ENCODE data around the gene STT3B. TPM values are rescaled to one million over a fixed set of nuclear protein-coding genes. Genes with fewer than 3 reads are reported as not detected.

Gene STT3B
- total RNA-seq, 2 experiments from 2014 or later: 93.5 to 122 TPM

DNA sequence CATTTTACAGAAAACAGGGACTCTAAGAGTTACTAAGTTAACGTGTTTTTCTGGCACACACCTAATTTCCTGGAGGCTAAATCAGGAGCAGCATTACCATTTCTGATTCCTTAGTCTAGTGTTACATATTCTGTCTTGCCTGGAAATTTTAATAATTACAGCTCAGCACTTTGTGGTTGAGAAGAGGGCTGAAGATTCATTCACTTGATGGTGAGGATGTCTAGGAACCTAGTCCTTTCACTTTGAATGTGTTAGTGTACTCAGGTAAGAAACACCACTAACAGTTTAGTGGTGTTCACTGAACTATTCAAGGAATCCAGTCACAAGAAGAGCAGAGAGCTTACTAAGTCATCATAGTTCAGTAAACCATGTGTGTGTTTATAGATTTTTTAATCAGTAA is 102.8 kb downstream of the STT3B start:
- H3K79me2 ChIP-seq (ENCODE audit: insufficient read depth, low read depth, low read length): no peaks in the 10 kb centered on the region
- no peaks in the 10 kb centered on the region for H3K9me2 ChIP-seq (ENCODE audit: insufficient read depth, low read length)
- no peak overlapping the region for H2AFZ ChIP-seq (ENCODE audit: low read length)
- BruUV-seq (replicated peaks): no TSS peak
- H3K36me3 ChIP-seq (ENCODE audit: insufficient read depth, low read length): peaks cover 79% of the 10 kb centered on the region
- intact Hi-C loops (cut with micrococcal nuclease; ENCODE audit: unreplicated experiment): no loop called here
- H3K4me3 ChIP-seq (ENCODE audit: low read depth, low read length, poor library complexity, severe bottlenecking): no peak overlapping the region
- no peak for TF ChIP-seq EZH2phosphoT487 (IDR thresholded peaks at IDR 0.05; ENCODE audit: borderline replicate concordance, low read depth, low read length)
- TF ChIP-seq, protein P1, sequence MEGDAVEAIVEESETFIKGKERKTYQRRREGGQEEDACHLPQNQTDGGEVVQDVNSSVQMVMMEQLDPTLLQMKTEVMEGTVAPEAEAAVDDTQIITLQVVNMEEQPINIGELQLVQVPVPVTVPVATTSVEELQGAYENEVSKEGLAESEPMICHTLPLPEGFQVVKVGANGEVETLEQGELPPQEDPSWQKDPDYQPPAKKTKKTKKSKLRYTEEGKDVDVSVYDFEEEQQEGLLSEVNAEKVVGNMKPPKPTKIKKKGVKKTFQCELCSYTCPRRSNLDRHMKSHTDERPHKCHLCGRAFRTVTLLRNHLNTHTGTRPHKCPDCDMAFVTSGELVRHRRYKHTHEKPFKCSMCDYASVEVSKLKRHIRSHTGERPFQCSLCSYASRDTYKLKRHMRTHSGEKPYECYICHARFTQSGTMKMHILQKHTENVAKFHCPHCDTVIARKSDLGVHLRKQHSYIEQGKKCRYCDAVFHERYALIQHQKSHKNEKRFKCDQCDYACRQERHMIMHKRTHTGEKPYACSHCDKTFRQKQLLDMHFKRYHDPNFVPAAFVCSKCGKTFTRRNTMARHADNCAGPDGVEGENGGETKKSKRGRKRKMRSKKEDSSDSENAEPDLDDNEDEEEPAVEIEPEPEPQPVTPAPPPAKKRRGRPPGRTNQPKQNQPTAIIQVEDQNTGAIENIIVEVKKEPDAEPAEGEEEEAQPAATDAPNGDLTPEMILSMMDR (conservative IDR thresholded peaks at IDR 0.05; ENCODE audit: low read length): no peak
- no peak overlapping the region for H3K27ac ChIP-seq (ENCODE audit: low read depth, low read length, poor library complexity, severe bottlenecking)
- no peaks in the 10 kb centered on the region for H4K20me1 ChIP-seq (ENCODE audit: insufficient read depth, low read length)
- ChIA-PET CTCF (ENCODE audit: unreplicated experiment) (no interaction called here), POLR2A (interaction anchor here (1.1 to 3.2 kb wide), 2 partner anchors 10 kb away, joined by 3 to 12 read pairs; no protein-coding TSS in a partner anchor)
- no peaks in the 10 kb centered on the region for H3K4me1 ChIP-seq (ENCODE audit: insufficient read depth, low read length, poor library complexity, severe bottlenecking)
- H3K9me3 ChIP-seq (ENCODE audit: low read length): no peaks in the 10 kb centered on the region
- no peak overlapping the region for H3K4me2 ChIP-seq (ENCODE audit: low read length)
- DNase-seq (ENCODE audit: low spot score): no peak

DNA sequence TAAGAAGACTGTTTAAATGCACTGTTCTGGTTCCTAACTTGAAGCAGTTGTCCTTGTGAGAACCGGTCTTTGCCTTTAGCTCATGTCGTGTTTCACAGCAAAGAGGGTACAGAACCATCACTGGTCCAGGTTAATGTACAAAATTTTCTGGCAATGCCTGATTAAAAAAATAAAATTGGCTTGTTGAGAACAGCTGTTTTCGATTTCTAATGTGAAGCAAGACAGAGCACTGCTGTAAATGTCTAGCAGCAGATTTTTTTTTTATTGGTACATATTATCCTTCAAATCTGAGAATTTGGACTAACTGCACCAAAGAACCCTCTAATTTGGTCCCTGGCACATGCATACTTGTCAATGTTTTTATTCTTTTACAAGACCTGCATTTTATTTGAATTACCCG is 103.3 kb downstream of the STT3B start:
- no peaks in the 10 kb centered on the region for H3K79me2 ChIP-seq (ENCODE audit: insufficient read depth, low read depth, low read length)
- H3K4me1 ChIP-seq (ENCODE audit: insufficient read depth, low read length, poor library complexity, severe bottlenecking): no peaks in the 10 kb centered on the region
- ChIA-PET CTCF (ENCODE audit: unreplicated experiment) (no interaction called here), POLR2A (interaction anchor here (0.6 to 3.2 kb wide), 4 partner anchors 10 to 641 kb away, joined by 3 to 12 read pairs (median 4); no protein-coding TSS in a partner anchor)
- DNase-seq (ENCODE audit: low spot score): no peak
- intact Hi-C loops (cut with micrococcal nuclease; ENCODE audit: unreplicated experiment): no loop called here
- no peak overlapping the region for H2AFZ ChIP-seq (ENCODE audit: low read length)
- TF ChIP-seq, protein P1 (conservative IDR thresholded peaks at IDR 0.05; ENCODE audit: low read length): no peak
- TF ChIP-seq EZH2phosphoT487 (IDR thresholded peaks at IDR 0.05; ENCODE audit: borderline replicate concordance, low read depth, low read length): no peak
- H3K36me3 ChIP-seq (ENCODE audit: insufficient read depth, low read length): peaks cover 76% of the 10 kb centered on the region
- no peaks in the 10 kb centered on the region for H3K9me3 ChIP-seq (ENCODE audit: low read length)
- no peak overlapping the region for H3K27ac ChIP-seq (ENCODE audit: low read depth, low read length, poor library complexity, severe bottlenecking)
- H3K4me2 ChIP-seq (ENCODE audit: low read length): no peak overlapping the region
- H3K4me3 ChIP-seq (ENCODE audit: low read depth, low read length, poor library complexity, severe bottlenecking): no peak overlapping the region
- no peaks in the 10 kb centered on the region for H4K20me1 ChIP-seq (ENCODE audit: insufficient read depth, low read length)
- no TSS peak for BruUV-seq (replicated peaks)
- H3K9me2 ChIP-seq (ENCODE audit: insufficient read depth, low read length): no peaks in the 10 kb centered on the region

DNA sequence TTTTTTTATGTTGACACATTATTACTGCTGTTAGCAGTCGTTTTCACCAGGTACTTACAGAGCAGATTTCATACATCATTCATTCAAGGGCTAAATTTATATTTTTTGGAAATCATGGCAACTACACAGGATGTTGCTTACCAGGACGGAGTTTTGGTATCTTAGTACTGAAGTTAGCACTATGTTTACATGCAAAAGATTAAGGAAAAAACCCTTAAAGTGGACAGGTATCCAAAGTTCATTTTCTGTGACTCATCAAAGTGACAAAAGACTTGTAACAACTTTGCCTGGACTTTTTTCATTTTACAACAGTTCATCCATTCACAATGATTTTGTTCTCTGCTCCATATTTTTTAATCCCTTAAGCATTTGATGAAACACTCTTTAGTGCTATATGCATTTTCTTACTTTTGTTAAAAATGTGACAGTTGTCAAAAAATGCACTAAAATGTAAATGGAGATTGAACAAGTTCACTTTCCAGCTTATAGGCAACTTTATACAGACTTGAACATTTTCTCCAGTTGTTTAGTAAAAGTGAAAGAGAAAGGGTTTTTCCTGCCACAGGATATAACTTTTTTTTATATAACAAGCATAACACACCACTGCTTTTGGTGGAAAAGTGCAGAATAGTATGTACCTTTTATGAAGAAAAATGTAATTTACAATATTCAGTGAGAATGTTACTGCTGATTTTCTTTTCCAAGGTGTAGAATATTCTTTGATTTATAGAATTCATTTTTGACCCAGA is 104.1 kb downstream of the STT3B start:
- no peaks in the 10 kb centered on the region for H4K20me1 ChIP-seq (ENCODE audit: insufficient read depth, low read length)
- H3K27ac ChIP-seq (ENCODE audit: low read depth, low read length, poor library complexity, severe bottlenecking): no peak overlapping the region
- no peak for DNase-seq (ENCODE audit: low spot score)
- H3K4me1 ChIP-seq (ENCODE audit: insufficient read depth, low read length, poor library complexity, severe bottlenecking): no peaks in the 10 kb centered on the region
- TF ChIP-seq, protein P1 (conservative IDR thresholded peaks at IDR 0.05; ENCODE audit: low read length): no peak
- TF ChIP-seq EZH2phosphoT487 (IDR thresholded peaks at IDR 0.05; ENCODE audit: borderline replicate concordance, low read depth, low read length): no peak
- H3K4me2 ChIP-seq (ENCODE audit: low read length): no peak overlapping the region
- intact Hi-C loops (cut with micrococcal nuclease; ENCODE audit: unreplicated experiment): no loop called here
- no peaks in the 10 kb centered on the region for H3K9me3 ChIP-seq (ENCODE audit: low read length)
- TSS peak; percentile 29 for BruUV-seq (replicated peaks)
- H3K36me3 ChIP-seq (ENCODE audit: insufficient read depth, low read length): peaks cover 68% of the 10 kb centered on the region
- H3K79me2 ChIP-seq (ENCODE audit: insufficient read depth, low read depth, low read length): no peaks in the 10 kb centered on the region
- POLR2A ChIA-PET: interaction anchor here (0.5 to 3.2 kb wide), 4 partner anchors 12 to 475 kb away, joined by 3 to 12 read pairs (median 4); no protein-coding TSS in a partner anchor
- CTCF ChIA-PET (ENCODE audit: unreplicated experiment): no interaction called here
- no peaks in the 10 kb centered on the region for H3K9me2 ChIP-seq (ENCODE audit: insufficient read depth, low read length)
- H3K4me3 ChIP-seq (ENCODE audit: low read depth, low read length, poor library complexity, severe bottlenecking): no peak overlapping the region
- H2AFZ ChIP-seq (ENCODE audit: low read length): no peak overlapping the region
